ENCODE measurements around the gene SCLY.
A peak's percentile ranks its signal among the peaks of the same experiment; 100 is the strongest.

Gene SCLY

GRCh38 chr2:238140040-238140439 is 79.2 kb downstream of the SCLY start:
- H3K36me3 ChIP-seq (ENCODE audit: control insufficient read depth, insufficient read depth, low read length, severe bottlenecking) = no peaks in the 10 kb centered on the region
- H3K4me1 ChIP-seq (ENCODE audit: control insufficient read depth, insufficient read depth, low read length) = peaks cover 21% of the 10 kb centered on the region
- no peak overlapping the region for H3K4me3 ChIP-seq (ENCODE audit: low read length)
- H3K9ac ChIP-seq (ENCODE audit: low read length) = no peak overlapping the region
- no peaks in the 10 kb centered on the region for H3K9me3 ChIP-seq (ENCODE audit: control insufficient read depth, low read length)
- DNase-seq (ENCODE audit: low read depth) = no peak
- H3K27me3 ChIP-seq (replicated peaks; ENCODE audit: control insufficient read depth, insufficient read depth, low read length) = no peaks in the 10 kb centered on the region

- no peak overlapping the region for H3K4me3 ChIP-seq (ENCODE audit: low read length)
These were observed 80.1 kb downstream of the SCLY start for GRCh38 chr2:238140721-238141540.

GRCh38 chr2:238141541-238142318 is 80.9 kb downstream of the SCLY start:
- Histone ChIP-seq H3K4me1 (ENCODE audit: control insufficient read depth, insufficient read depth, low read length) (peaks cover 18% of the 10 kb centered on the region), H3K9ac (ENCODE audit: low read length) (no peak overlapping the region), H3K9me3 (ENCODE audit: control insufficient read depth, low read length) (no peaks in the 10 kb centered on the region), H3K4me3 (ENCODE audit: low read length) (no peak overlapping the region), H3K36me3 (ENCODE audit: control insufficient read depth, insufficient read depth, low read length, severe bottlenecking) (no peaks in the 10 kb centered on the region), H3K27me3 (replicated peaks; ENCODE audit: control insufficient read depth, insufficient read depth, low read length) (no peaks in the 10 kb centered on the region)
- no peak for DNase-seq (ENCODE audit: low read depth)

More at GRCh38 chr2:238140721-238141540, 80.1 kb downstream of the SCLY start:
- Histone ChIP-seq H3K4me1 (ENCODE audit: control insufficient read depth, insufficient read depth, low read length) (peaks cover 21% of the 10 kb centered on the region), H3K9ac (ENCODE audit: low read length) (no peak overlapping the region), H3K36me3 (ENCODE audit: control insufficient read depth, insufficient read depth, low read length, severe bottlenecking) (no peaks in the 10 kb centered on the region), H3K27me3 (replicated peaks; ENCODE audit: control insufficient read depth, insufficient read depth, low read length) (no peaks in the 10 kb centered on the region), H3K9me3 (ENCODE audit: control insufficient read depth, low read length) (no peaks in the 10 kb centered on the region)
- DNase-seq (ENCODE audit: low read depth) = no peak

GRCh38 chr2:238142382-238143205 is 81.8 kb downstream of the SCLY start:
- Histone ChIP-seq H3K4me1 (ENCODE audit: control insufficient read depth, insufficient read depth, low read length) (peaks cover 12% of the 10 kb centered on the region), H3K9me3 (ENCODE audit: control insufficient read depth, low read length) (no peaks in the 10 kb centered on the region), H3K9ac (ENCODE audit: low read length) (no peak overlapping the region), H3K36me3 (ENCODE audit: control insufficient read depth, insufficient read depth, low read length, severe bottlenecking) (no peaks in the 10 kb centered on the region), H3K27me3 (replicated peaks; ENCODE audit: control insufficient read depth, insufficient read depth, low read length) (no peaks in the 10 kb centered on the region), H3K4me3 (ENCODE audit: low read length) (no peak overlapping the region)
- no peak for DNase-seq (ENCODE audit: low read depth)

- no peak overlapping the region for H3K4me3 ChIP-seq (ENCODE audit: low read length)
- DNase-seq (ENCODE audit: low read depth) = peak; percentile 63
These were observed 82.6 kb downstream of the SCLY start for GRCh38 chr2:238143239-238143951.

GRCh38 chr2:238144262-238144661 is 83.5 kb downstream of the SCLY start:
- Histone ChIP-seq H3K9ac (ENCODE audit: low read length) (no peak overlapping the region), H3K27me3 (replicated peaks; ENCODE audit: control insufficient read depth, insufficient read depth, low read length) (no peaks in the 10 kb centered on the region)
- no peak for DNase-seq (ENCODE audit: low read depth)

More at GRCh38 chr2:238143239-238143951, 82.6 kb downstream of the SCLY start:
- H3K4me1 ChIP-seq (ENCODE audit: control insufficient read depth, insufficient read depth, low read length) = peaks cover 10% of the 10 kb centered on the region
- H3K9ac ChIP-seq (ENCODE audit: low read length) = no peak overlapping the region
- no peaks in the 10 kb centered on the region for H3K27me3 ChIP-seq (replicated peaks; ENCODE audit: control insufficient read depth, insufficient read depth, low read length)
- H3K9me3 ChIP-seq (ENCODE audit: control insufficient read depth, low read length) = no peaks in the 10 kb centered on the region
- no peaks in the 10 kb centered on the region for H3K36me3 ChIP-seq (ENCODE audit: control insufficient read depth, insufficient read depth, low read length, severe bottlenecking)

GRCh38 chr2:238145046-238145445 is 84.2 kb downstream of the SCLY start:
- no peak for DNase-seq (ENCODE audit: low read depth)
- Histone ChIP-seq H3K36me3 (ENCODE audit: control insufficient read depth, insufficient read depth, low read length, severe bottlenecking) (no peaks in the 10 kb centered on the region), H3K9ac (ENCODE audit: low read length) (no peak overlapping the region), H3K27me3 (replicated peaks; ENCODE audit: control insufficient read depth, insufficient read depth, low read length) (no peaks in the 10 kb centered on the region), H3K9me3 (ENCODE audit: control insufficient read depth, low read length) (no peaks in the 10 kb centered on the region), H3K4me1 (ENCODE audit: control insufficient read depth, insufficient read depth, low read length) (peaks cover 10% of the 10 kb centered on the region), H3K4me3 (ENCODE audit: low read length) (no peak overlapping the region)

More at GRCh38 chr2:238144262-238144661, 83.5 kb downstream of the SCLY start:
- Histone ChIP-seq H3K36me3 (ENCODE audit: control insufficient read depth, insufficient read depth, low read length, severe bottlenecking) (no peaks in the 10 kb centered on the region), H3K9me3 (ENCODE audit: control insufficient read depth, low read length) (no peaks in the 10 kb centered on the region), H3K4me1 (ENCODE audit: control insufficient read depth, insufficient read depth, low read length) (peaks cover 10% of the 10 kb centered on the region), H3K4me3 (ENCODE audit: low read length) (no peak overlapping the region)

- no peak for DNase-seq (ENCODE audit: low read depth)
- no peak overlapping the region for H3K4me3 ChIP-seq (ENCODE audit: low read length)
These were observed 85.0 kb downstream of the SCLY start for GRCh38 chr2:238145851-238146250.

GRCh38 chr2:238146884-238147544 is 86.2 kb downstream of the SCLY start:
- Histone ChIP-seq H3K9ac (ENCODE audit: low read length) (no peak overlapping the region), H3K9me3 (ENCODE audit: control insufficient read depth, low read length) (no peaks in the 10 kb centered on the region), H3K4me1 (ENCODE audit: control insufficient read depth, insufficient read depth, low read length) (peaks cover 10% of the 10 kb centered on the region), H3K4me3 (ENCODE audit: low read length) (no peak overlapping the region), H3K27me3 (replicated peaks; ENCODE audit: control insufficient read depth, insufficient read depth, low read length) (no peaks in the 10 kb centered on the region), H3K36me3 (ENCODE audit: control insufficient read depth, insufficient read depth, low read length, severe bottlenecking) (no peaks in the 10 kb centered on the region)
- DNase-seq (ENCODE audit: low read depth) = no peak

More at GRCh38 chr2:238145851-238146250, 85.0 kb downstream of the SCLY start:
- Histone ChIP-seq H3K9me3 (ENCODE audit: control insufficient read depth, low read length) (no peaks in the 10 kb centered on the region), H3K27me3 (replicated peaks; ENCODE audit: control insufficient read depth, insufficient read depth, low read length) (no peaks in the 10 kb centered on the region), H3K4me1 (ENCODE audit: control insufficient read depth, insufficient read depth, low read length) (peaks cover 10% of the 10 kb centered on the region), H3K36me3 (ENCODE audit: control insufficient read depth, insufficient read depth, low read length, severe bottlenecking) (no peaks in the 10 kb centered on the region), H3K9ac (ENCODE audit: low read length) (no peak overlapping the region)

GRCh38 chr2:238148981-238149380 is 88.2 kb downstream of the SCLY start:
- H3K9ac ChIP-seq (ENCODE audit: low read length) = no peak overlapping the region
- H3K9me3 ChIP-seq (ENCODE audit: control insufficient read depth, low read length) = no peaks in the 10 kb centered on the region
- no peak for DNase-seq (ENCODE audit: low read depth)
- H3K4me1 ChIP-seq (ENCODE audit: control insufficient read depth, insufficient read depth, low read length) = peaks cover under 1% of the 10 kb centered on the region
- H3K36me3 ChIP-seq (ENCODE audit: control insufficient read depth, insufficient read depth, low read length, severe bottlenecking) = no peaks in the 10 kb centered on the region
- H3K27me3 ChIP-seq (replicated peaks; ENCODE audit: control insufficient read depth, insufficient read depth, low read length) = no peaks in the 10 kb centered on the region
- H3K4me3 ChIP-seq (ENCODE audit: low read length) = no peak overlapping the region

All from adipocyte (in vitro differentiated cells).